Panc1 (cell line): Measurements from ENCODE around the gene TMEM132C.

Experiments used
- POLR2AphosphoS5 ChIP-seq: IDR thresholded peaks from 2 replicates; pipeline ENCODE4 v1.6.1; 2012; ENCODE audit warnings: mild to moderate bottlenecking, low read depth, low read length, moderate library complexity
- TCF7L2 ChIP-seq: IDR thresholded peaks from 2 replicates; pipeline ENCODE4 v1.6.1; 2011; ENCODE audit warnings: mild to moderate bottlenecking, low read depth, low read length, inconsistent platforms
- TF ChIP-seq, protein P1 (sequence below): fragments of 450-650 bp; IDR thresholded peaks from 2 replicates; pipeline ENCODE4 v1.5.1; 2017; ENCODE audit warnings: mild to moderate bottlenecking
- TF ChIP-seq, protein P2 (sequence below), 2 experiments: IDR thresholded peaks; 2 replicates each; pipeline ENCODE4 v1.6.1; 2011 to 2012; ENCODE audit warnings: low read depth in 2 of 2, control low read depth in 1 of 2, low read length in 1 of 2, mild to moderate bottlenecking in 1 of 2, moderate library complexity in 1 of 2; ENCODE audit not compliant: insufficient read depth in 1 of 2

- TF ChIP-seq, protein P1, sequence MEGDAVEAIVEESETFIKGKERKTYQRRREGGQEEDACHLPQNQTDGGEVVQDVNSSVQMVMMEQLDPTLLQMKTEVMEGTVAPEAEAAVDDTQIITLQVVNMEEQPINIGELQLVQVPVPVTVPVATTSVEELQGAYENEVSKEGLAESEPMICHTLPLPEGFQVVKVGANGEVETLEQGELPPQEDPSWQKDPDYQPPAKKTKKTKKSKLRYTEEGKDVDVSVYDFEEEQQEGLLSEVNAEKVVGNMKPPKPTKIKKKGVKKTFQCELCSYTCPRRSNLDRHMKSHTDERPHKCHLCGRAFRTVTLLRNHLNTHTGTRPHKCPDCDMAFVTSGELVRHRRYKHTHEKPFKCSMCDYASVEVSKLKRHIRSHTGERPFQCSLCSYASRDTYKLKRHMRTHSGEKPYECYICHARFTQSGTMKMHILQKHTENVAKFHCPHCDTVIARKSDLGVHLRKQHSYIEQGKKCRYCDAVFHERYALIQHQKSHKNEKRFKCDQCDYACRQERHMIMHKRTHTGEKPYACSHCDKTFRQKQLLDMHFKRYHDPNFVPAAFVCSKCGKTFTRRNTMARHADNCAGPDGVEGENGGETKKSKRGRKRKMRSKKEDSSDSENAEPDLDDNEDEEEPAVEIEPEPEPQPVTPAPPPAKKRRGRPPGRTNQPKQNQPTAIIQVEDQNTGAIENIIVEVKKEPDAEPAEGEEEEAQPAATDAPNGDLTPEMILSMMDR = no peak
- TF ChIP-seq, protein P2, sequence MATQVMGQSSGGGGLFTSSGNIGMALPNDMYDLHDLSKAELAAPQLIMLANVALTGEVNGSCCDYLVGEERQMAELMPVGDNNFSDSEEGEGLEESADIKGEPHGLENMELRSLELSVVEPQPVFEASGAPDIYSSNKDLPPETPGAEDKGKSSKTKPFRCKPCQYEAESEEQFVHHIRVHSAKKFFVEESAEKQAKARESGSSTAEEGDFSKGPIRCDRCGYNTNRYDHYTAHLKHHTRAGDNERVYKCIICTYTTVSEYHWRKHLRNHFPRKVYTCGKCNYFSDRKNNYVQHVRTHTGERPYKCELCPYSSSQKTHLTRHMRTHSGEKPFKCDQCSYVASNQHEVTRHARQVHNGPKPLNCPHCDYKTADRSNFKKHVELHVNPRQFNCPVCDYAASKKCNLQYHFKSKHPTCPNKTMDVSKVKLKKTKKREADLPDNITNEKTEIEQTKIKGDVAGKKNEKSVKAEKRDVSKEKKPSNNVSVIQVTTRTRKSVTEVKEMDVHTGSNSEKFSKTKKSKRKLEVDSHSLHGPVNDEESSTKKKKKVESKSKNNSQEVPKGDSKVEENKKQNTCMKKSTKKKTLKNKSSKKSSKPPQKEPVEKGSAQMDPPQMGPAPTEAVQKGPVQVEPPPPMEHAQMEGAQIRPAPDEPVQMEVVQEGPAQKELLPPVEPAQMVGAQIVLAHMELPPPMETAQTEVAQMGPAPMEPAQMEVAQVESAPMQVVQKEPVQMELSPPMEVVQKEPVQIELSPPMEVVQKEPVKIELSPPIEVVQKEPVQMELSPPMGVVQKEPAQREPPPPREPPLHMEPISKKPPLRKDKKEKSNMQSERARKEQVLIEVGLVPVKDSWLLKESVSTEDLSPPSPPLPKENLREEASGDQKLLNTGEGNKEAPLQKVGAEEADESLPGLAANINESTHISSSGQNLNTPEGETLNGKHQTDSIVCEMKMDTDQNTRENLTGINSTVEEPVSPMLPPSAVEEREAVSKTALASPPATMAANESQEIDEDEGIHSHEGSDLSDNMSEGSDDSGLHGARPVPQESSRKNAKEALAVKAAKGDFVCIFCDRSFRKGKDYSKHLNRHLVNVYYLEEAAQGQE (IDR thresholded peaks at IDR 0.05; ENCODE audit: insufficient read depth in 1 of 2, low read depth in 2 of 2, low read length in 1 of 2) = no peak
- TF ChIP-seq POLR2AphosphoS5 = no peak
- TF ChIP-seq TCF7L2 = no peak
Observed at GRCh38 chr12:128623748-128624147, 356.8 kb downstream of the TMEM132C start.
